ENCODE data around the gene F7. TPM values are rescaled to one million over a fixed set of nuclear protein-coding genes. Genes with fewer than 3 reads are reported as not detected.
"Not testable (repeated sequence)": the region's sequence is repeated elsewhere in the genome, so short reads cannot be mapped to it uniquely, and the experiment has no call there.

Gene F7
- total RNA-seq, 2 experiments from 2014 or later, result 0.29 to 0.56 TPM

- Mint-ChIP-seq H3K36me3 (peaks cover 12% of the 10 kb centered on the region), H3K9me3 (peaks cover 7% of the 10 kb centered on the region), H3K27me3 (no peaks in the 10 kb centered on the region), H3K4me3 (no peak overlapping the region), H3K27ac (no peak overlapping the region), H3K4me1 (ENCODE audit: low read depth) (no peaks in the 10 kb centered on the region)
- POLR2A ChIA-PET, result no interaction called here
- DNase-seq, result no peak
- intact Hi-C loops (cut with micrococcal nuclease), result no loop called here
- CTCF ChIA-PET, result no interaction called here
These were observed 28.8 kb upstream of the F7 start for GRCh38 chr13:113076681-113077401.

DNA sequence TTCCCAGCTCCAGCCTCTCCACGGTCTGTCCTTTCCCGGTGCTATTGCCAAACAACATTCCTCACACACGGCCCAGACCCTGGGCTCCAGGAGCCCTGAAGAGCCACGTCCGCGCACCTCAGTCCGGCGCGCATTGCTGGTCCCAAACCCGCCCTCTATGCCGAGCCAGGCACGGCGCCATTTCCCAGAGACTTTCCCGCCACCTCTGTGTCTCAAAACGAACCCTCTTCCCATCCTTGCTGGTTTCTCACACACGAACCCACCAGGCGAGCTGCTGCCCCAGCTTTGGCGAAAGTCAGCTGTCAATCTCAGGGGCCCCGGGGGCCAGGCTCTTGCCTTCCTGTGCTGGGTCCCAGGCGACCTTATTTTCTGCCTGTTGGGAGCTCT, 28.0 kb upstream of the F7 start:
- no peak overlapping the region for H3K27ac Mint-ChIP-seq
- CTCF ChIA-PET, result no interaction called here

DNA sequence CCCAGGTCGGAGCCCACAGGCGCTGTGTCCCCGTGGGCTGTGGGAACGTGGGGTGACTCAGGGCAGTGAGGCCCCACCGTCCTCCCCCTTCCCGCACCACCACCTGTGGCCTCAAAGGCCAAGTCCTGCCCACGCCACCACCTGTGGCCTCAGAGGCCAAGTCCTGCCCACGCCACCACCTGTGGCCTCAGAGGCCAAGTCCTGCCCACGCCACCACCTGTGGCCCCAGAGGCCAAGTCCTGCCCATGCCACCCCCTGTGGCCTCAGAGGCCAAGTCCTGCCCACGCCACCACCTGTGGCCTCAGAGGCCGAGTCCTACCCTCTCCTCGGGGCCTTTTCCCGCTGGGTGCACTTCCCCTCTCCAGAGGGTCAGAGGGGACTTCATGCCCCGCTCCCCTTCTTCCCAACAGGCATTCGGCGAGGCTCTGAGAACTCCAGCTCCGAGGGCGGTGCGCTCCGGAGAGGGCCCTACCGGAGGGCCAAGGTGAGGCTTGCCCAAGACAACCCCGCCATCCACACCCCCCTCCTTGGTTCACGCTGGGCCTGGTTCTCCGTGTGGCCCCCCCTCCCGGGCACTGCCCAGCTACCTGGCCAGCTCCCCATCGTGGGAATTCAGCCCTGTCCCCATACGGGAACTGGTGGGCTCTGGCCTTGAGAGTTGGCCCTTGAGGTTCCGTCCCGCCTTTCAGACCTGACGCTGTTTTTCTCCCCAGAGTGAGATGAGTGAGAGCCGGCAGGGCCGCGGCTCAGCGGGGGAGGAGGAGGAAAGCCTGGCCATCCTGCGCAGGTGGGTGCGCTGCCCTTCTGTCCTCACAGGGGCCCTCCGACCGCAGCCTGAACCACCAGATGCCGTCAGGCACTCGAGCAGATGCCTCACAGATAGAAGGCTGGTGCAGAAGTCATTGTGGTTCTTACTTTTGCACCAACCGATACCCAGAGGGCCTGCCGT, 27.4 kb upstream of the F7 start:
- no peak for DNase-seq
- intact Hi-C loops (cut with micrococcal nuclease), result no loop called here
- no peak overlapping the region for H3K27ac Mint-ChIP-seq
- no peaks in the 10 kb centered on the region for H3K4me1 Mint-ChIP-seq (ENCODE audit: low read depth)
- H3K27me3 Mint-ChIP-seq, result no peaks in the 10 kb centered on the region
- no peak overlapping the region for H3K4me3 Mint-ChIP-seq
- CTCF ChIA-PET, result no interaction called here
- no peaks in the 10 kb centered on the region for H3K9me3 Mint-ChIP-seq
- H3K36me3 Mint-ChIP-seq, result peaks cover 9% of the 10 kb centered on the region
- POLR2A ChIA-PET, result no interaction called here

More for the DNA sequence above, 28.0 kb upstream of the F7 start:
- Mint-ChIP-seq H3K36me3 (peaks cover 12% of the 10 kb centered on the region), H3K27me3 (no peaks in the 10 kb centered on the region), H3K4me3 (no peak overlapping the region), H3K4me1 (ENCODE audit: low read depth) (no peaks in the 10 kb centered on the region), H3K9me3 (peaks cover 2% of the 10 kb centered on the region)
- no peak for DNase-seq
- POLR2A ChIA-PET, result no interaction called here
- intact Hi-C loops (cut with micrococcal nuclease), result no loop called here

- ChIA-PET CTCF (interaction anchor here (1.0 kb wide), 1 partner anchor 24 kb away, joined by 3 read pairs; no protein-coding TSS in a partner anchor), POLR2A (no interaction called here)
- H3K27me3 Mint-ChIP-seq, result no peaks in the 10 kb centered on the region
- H3K4me1 Mint-ChIP-seq (ENCODE audit: low read depth), result no peaks in the 10 kb centered on the region
- intact Hi-C loops (cut with micrococcal nuclease), result no loop called here
- no peaks in the 10 kb centered on the region for H3K9me3 Mint-ChIP-seq
- no peak for DNase-seq
- no peak overlapping the region for H3K27ac Mint-ChIP-seq
- no peak overlapping the region for H3K4me3 Mint-ChIP-seq
- peaks cover 10% of the 10 kb centered on the region for H3K36me3 Mint-ChIP-seq
These were observed 26.4 kb upstream of the F7 start for GRCh38 chr13:113078902-113079780.

- POLR2A ChIA-PET; H3K9me3 Mint-ChIP-seq; H3K27ac Mint-ChIP-seq; H3K36me3 Mint-ChIP-seq; H3K4me1 Mint-ChIP-seq (ENCODE audit: low read depth); H3K4me3 Mint-ChIP-seq; DNase-seq; H3K27me3 Mint-ChIP-seq; intact Hi-C loops (cut with micrococcal nuclease): not testable (repeated sequence)
- CTCF ChIA-PET, result interaction anchor here (1.0 kb wide), 1 partner anchor 24 kb away, joined by 3 read pairs; no protein-coding TSS in a partner anchor
These were observed 25.9 kb upstream of the F7 start for GRCh38 chr13:113079781-113080080.

DNA sequence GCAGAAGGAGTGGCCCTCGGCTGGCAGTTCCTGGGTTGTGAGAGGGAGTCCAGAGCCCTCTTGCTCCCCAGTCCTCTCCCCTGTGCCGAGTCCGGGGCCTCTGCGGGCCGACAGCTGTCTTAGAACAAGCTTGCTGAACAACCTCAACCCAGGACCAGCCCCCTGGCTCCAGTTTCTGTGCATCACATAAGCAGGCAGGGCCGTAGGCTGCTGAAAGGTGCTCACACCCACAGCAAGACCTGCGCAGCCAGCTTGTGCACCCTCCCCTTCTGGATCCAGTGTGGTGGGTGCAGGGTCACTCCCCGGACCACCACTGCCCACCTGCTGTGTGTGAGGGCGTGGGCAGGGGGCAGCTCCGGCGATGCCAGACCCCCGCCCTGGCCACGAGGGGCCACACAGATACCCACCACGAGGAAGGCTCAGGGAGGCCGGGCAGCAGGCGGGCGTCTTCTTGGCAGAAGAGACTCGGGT, 25.2 kb upstream of the F7 start:
- ChIA-PET CTCF (no interaction called here), POLR2A (no interaction called here)
- DNase-seq, result no peak
- no peaks in the 10 kb centered on the region for H3K9me3 Mint-ChIP-seq
- H3K27me3 Mint-ChIP-seq, result no peaks in the 10 kb centered on the region
- no peaks in the 10 kb centered on the region for H3K4me1 Mint-ChIP-seq (ENCODE audit: low read depth)
- no peak overlapping the region for H3K4me3 Mint-ChIP-seq
- H3K27ac Mint-ChIP-seq, result no peak overlapping the region
- intact Hi-C loops (cut with micrococcal nuclease), result no loop called here
- peaks cover 8% of the 10 kb centered on the region for H3K36me3 Mint-ChIP-seq

GRCh38 chr13:113080901-113081521, 24.6 kb upstream of the F7 start:
- intact Hi-C loops (cut with micrococcal nuclease), result no loop called here
- no peak overlapping the region for H3K27ac Mint-ChIP-seq
- H3K36me3 Mint-ChIP-seq, result peaks cover 4% of the 10 kb centered on the region
- H3K27me3 Mint-ChIP-seq, result no peaks in the 10 kb centered on the region
- CTCF ChIA-PET, result no interaction called here
- no peaks in the 10 kb centered on the region for H3K9me3 Mint-ChIP-seq
- DNase-seq, result no peak
- H3K4me1 Mint-ChIP-seq (ENCODE audit: low read depth), result no peaks in the 10 kb centered on the region
- H3K4me3 Mint-ChIP-seq, result no peak overlapping the region
- POLR2A ChIA-PET, result no interaction called here

DNA sequence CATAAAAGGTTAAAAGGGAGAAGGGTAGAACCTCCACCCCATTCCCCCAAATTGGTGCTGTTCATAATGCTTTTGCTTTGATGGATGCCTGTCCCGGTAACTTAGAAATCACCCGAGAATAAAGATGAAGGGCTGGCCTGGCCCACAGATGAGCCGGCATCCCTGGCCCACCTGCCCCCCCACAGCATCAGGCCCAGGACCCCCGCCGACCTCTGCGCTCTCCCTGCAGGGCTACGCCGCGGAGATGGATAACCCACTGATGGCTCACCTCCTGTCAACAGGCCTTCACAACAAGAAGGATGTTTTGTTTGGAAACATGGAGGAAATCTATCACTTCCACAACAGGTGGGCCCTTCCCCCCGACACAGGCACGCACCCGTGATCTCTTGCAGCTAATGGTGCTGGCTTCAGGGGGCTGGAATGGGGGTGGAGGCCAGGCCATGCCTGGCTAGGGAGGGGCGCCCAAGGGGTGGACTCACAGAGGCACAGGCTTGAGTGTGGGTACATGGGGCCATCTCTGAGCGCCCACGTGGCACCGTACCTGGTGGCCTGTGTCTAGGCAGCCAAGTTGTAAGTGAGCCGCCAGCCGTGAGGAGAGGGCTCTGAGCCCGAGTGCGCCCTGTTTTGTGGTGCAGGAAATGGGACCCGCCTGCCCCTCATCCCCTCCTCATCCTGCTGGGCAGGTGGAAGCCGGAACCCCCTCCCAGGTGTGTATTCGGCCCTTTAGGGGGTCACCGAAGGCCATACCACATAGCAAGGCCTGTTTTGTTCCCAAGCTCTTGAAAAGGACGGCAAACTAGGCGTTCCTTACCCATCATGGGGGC, 23.2 kb upstream of the F7 start:
- Mint-ChIP-seq H3K4me3 (no peak overlapping the region), H3K36me3 (peaks cover 4% of the 10 kb centered on the region), H3K4me1 (ENCODE audit: low read depth) (no peaks in the 10 kb centered on the region), H3K27me3 (no peaks in the 10 kb centered on the region), H3K9me3 (no peaks in the 10 kb centered on the region), H3K27ac (no peak overlapping the region)
- CTCF ChIA-PET, result no interaction called here
- intact Hi-C loops (cut with micrococcal nuclease), result no loop called here
- POLR2A ChIA-PET, result no interaction called here
- no peak for DNase-seq

- H3K36me3 Mint-ChIP-seq, result peaks cover 1% of the 10 kb centered on the region
- POLR2A ChIA-PET, result no interaction called here
- intact Hi-C loops (cut with micrococcal nuclease), result no loop called here
- no peak overlapping the region for H3K4me3 Mint-ChIP-seq
- H3K27ac Mint-ChIP-seq, result no peak overlapping the region
- H3K9me3 Mint-ChIP-seq, result no peaks in the 10 kb centered on the region
- H3K4me1 Mint-ChIP-seq (ENCODE audit: low read depth), result no peaks in the 10 kb centered on the region
- CTCF ChIA-PET, result no interaction called here
- DNase-seq, result no peak
- H3K27me3 Mint-ChIP-seq, result no peaks in the 10 kb centered on the region
These were observed 22.6 kb upstream of the F7 start for GRCh38 chr13:113083022-113083373.

- intact Hi-C loops (cut with micrococcal nuclease), result no loop called here
- Mint-ChIP-seq H3K36me3 (peaks cover 1% of the 10 kb centered on the region), H3K4me1 (ENCODE audit: low read depth) (no peaks in the 10 kb centered on the region), H3K27me3 (no peaks in the 10 kb centered on the region), H3K4me3 (no peak overlapping the region), H3K9me3 (no peaks in the 10 kb centered on the region), H3K27ac (no peak overlapping the region)
- DNase-seq, result no peak
- ChIA-PET CTCF (no interaction called here), POLR2A (no interaction called here)
These were observed 22.1 kb upstream of the F7 start for GRCh38 chr13:113083402-113084061.
